GM20431 (cell line): Measurements from ENCODE around the gene TRNAU1AP.

ENCODE experiments used
- in situ Hi-C: fragments of 300-500 bp; cut with MseI, MboI; formaldehyde crosslinking; loops from one replicate; pipeline ENCODE4 v1.15.0; 2020; ENCODE audit warnings: low sequenced_read_pairs; ENCODE audit not compliant: unreplicated experiment

TRNAU1AP gene

GRCh38 chr1:28601696-28602095, 48.8 kb downstream of the TRNAU1AP start:
- in situ Hi-C loops = loop anchor here (10.0 to 25.0 kb wide), 2 partner anchors 77 to 189 kb away; no protein-coding TSS in a partner anchor

GRCh38 chr1:28602536-28603439, 49.9 kb downstream of the TRNAU1AP start:
- in situ Hi-C loops = loop anchor here (10.0 to 25.0 kb wide), 2 partner anchors 78 to 190 kb away; no protein-coding TSS in a partner anchor

GRCh38 chr1:28604411-28604810, 51.5 kb downstream of the TRNAU1AP start:
- in situ Hi-C loops = loop anchor here (10.0 to 25.0 kb wide), 2 partner anchors 80 to 192 kb away; no protein-coding TSS in a partner anchor

- in situ Hi-C loops = loop anchor here (10.0 to 25.0 kb wide), 2 partner anchors 80 to 193 kb away; no protein-coding TSS in a partner anchor
Measured at GRCh38 chr1:28604962-28605361, 52.1 kb downstream of the TRNAU1AP start.

- in situ Hi-C loops = loop anchor here (10.0 to 25.0 kb wide), 2 partner anchors 82 to 194 kb away; no protein-coding TSS in a partner anchor
Measured at GRCh38 chr1:28606771-28607170, 53.9 kb downstream of the TRNAU1AP start.

- in situ Hi-C loops = loop anchor here (25.0 kb wide), 1 partner anchor 201 kb away; no protein-coding TSS in a partner anchor
Measured at GRCh38 chr1:28613175-28613574, 60.3 kb downstream of the TRNAU1AP start.
